ENCODE results near the gene ZDHHC11. TPM values are rescaled to one million over a fixed set of nuclear protein-coding genes. Genes with fewer than 3 reads are reported as not detected.
"Not testable (repeated sequence)": the region's sequence is repeated elsewhere in the genome, so short reads cannot be mapped to it uniquely, and the experiment has no call there.

ZDHHC11 gene
- total RNA-seq, 1 donor from 2014 or later = 18.7 TPM

DNA sequence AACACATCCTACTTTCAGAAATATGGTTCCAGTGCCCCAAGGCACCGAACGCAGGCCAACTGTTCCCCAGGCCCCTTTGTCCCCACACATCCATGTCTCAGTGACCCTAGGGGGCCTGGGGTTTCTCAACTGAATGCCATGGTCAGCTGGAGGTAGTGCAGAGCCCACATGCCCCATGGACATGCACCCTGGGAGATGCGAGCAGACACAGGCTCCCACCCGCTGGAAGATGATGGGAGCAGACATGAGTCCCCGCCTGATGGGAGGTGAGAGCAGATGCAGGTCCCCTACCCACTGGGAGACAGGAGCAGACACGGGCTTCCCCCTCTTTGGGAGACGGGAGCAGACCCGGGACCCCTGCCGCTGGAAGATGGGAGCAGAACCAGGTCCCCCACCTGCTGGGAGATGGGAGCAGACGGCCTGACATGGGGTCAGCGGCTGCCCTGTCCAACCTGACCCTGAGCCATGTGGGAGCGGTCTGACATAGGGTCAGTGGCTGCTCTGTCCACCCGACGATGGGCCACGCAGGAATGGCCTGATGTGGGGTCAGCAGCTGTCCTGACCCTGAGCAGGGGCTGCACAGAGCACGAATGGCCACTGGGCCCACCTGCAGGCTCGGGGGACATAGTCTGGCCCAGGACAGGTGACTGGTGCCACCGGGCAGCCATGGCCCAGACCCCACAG, 84.7 kb downstream of the ZDHHC11 start:
- no peaks in the 10 kb centered on the region for H3K27me3 ChIP-seq (ENCODE audit: low read depth)
- DNase-seq = no peak
- TF ChIP-seq, protein P1, sequence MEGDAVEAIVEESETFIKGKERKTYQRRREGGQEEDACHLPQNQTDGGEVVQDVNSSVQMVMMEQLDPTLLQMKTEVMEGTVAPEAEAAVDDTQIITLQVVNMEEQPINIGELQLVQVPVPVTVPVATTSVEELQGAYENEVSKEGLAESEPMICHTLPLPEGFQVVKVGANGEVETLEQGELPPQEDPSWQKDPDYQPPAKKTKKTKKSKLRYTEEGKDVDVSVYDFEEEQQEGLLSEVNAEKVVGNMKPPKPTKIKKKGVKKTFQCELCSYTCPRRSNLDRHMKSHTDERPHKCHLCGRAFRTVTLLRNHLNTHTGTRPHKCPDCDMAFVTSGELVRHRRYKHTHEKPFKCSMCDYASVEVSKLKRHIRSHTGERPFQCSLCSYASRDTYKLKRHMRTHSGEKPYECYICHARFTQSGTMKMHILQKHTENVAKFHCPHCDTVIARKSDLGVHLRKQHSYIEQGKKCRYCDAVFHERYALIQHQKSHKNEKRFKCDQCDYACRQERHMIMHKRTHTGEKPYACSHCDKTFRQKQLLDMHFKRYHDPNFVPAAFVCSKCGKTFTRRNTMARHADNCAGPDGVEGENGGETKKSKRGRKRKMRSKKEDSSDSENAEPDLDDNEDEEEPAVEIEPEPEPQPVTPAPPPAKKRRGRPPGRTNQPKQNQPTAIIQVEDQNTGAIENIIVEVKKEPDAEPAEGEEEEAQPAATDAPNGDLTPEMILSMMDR (IDR thresholded peaks at IDR 0.05; ENCODE audit: borderline replicate concordance) = no peak
- no peaks in the 10 kb centered on the region for H3K9me3 ChIP-seq (replicated peaks)
- intact Hi-C loops (cut with micrococcal nuclease) = no loop called here
- H3K36me3 ChIP-seq = peaks cover 25% of the 10 kb centered on the region
- no peak overlapping the region for H3K4me3 ChIP-seq
- peaks cover 11% of the 10 kb centered on the region for H3K4me1 ChIP-seq
- no peak overlapping the region for H3K27ac ChIP-seq (replicated peaks)

DNA sequence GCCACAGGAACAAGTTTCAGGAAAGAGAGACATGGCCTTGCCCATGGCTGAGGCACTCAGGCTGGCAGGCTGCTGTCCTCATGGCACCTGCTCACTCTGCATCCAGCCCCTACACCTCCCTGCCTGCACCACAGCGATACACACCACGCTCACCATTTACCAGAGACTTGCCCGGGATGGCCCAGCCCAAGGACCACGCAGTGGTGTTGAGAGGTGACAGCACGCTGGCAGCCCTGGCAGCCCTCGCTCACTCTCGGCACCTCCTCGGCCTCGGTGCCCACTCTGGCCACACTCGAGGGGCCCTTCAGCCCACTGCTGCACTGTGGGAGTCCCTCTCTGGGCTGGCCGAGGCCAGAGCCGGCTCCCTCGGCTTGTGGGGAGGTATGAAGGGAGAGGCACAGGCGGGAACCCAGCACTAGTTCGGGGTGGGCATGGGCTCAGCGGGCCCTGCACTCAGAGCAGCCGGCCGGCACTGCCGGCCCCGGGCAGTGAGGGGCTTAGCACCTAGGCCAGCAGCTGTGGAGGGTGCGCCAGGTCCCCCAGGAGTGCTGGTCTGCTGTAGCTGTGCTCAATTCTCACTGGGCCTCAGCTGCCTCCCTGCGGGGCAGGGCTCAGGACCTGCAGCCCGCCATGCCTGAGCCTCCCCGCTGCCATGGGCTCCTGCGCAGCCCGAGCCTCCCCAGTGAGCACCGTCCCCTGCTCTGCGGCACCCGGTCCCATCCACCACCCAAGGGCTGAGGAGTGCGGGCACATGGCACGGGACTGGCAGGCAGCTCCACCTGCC, 86.6 kb downstream of the ZDHHC11 start:
- DNase-seq = no peak
- TF ChIP-seq, protein P1 (IDR thresholded peaks at IDR 0.05; ENCODE audit: borderline replicate concordance) = no peak
- H3K4me3 ChIP-seq = no peak overlapping the region
- H3K27me3 ChIP-seq (ENCODE audit: low read depth) = no peaks in the 10 kb centered on the region
- H3K9me3 ChIP-seq (replicated peaks) = no peaks in the 10 kb centered on the region
- intact Hi-C loops (cut with micrococcal nuclease) = no loop called here
- H3K36me3 ChIP-seq = peaks cover 25% of the 10 kb centered on the region
- H3K27ac ChIP-seq (replicated peaks) = no peak overlapping the region
- H3K4me1 ChIP-seq = peaks cover 27% of the 10 kb centered on the region

DNA sequence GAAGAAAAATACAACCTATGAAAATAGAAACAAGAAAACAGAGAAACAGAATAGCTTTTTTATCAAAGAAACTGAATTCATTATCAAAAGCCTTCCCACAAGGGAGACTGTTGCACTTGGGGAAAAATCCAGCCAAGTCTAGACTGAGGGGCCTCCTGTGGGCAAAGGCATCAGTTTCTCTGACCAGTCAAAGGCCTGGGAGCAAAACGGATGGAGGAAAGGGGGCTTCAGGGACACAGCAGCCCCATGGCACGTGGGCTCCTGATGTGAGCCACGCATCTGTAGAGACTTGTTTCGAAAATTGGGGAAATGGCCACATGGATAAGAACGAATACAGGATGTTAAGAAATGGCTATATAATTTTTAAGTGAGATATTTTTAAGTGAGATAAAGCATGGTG, 87.4 kb downstream of the ZDHHC11 start:
- TF ChIP-seq, protein P1 (IDR thresholded peaks at IDR 0.05; ENCODE audit: borderline replicate concordance) = no peak
- intact Hi-C loops (cut with micrococcal nuclease) = no loop called here
- Histone ChIP-seq H3K27ac (replicated peaks) (no peak overlapping the region), H3K9me3 (replicated peaks) (no peaks in the 10 kb centered on the region), H3K36me3 (peaks cover 25% of the 10 kb centered on the region), H3K4me3 (no peak overlapping the region), H3K4me1 (peaks cover 35% of the 10 kb centered on the region), H3K27me3 (ENCODE audit: low read depth) (no peaks in the 10 kb centered on the region)
- no peak for DNase-seq

DNA sequence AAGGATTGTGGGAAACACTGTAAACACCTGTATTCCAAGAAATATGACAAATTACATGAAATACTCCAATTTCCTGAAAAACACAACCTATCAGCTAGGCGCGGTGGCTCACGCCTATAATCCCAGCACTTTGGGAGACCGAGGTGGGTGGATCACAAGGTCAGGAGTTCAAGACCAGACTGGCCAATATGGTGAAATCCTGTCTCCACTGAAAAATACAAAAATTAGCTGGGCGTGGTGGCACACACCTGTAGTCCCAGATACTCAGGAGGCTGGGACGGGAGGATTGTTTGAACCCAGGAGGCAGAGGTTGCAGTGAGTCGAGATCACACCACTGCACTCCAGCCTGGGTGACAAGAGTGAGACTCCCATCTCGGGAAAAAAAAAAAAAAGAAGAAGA, 87.8 kb downstream of the ZDHHC11 start:
- Histone ChIP-seq H3K36me3 (peaks cover 25% of the 10 kb centered on the region), H3K4me1 (peaks cover 39% of the 10 kb centered on the region)
- H3K27me3 ChIP-seq (ENCODE audit: low read depth); H3K9me3 ChIP-seq (replicated peaks); H3K4me3 ChIP-seq; intact Hi-C loops (cut with micrococcal nuclease); DNase-seq; H3K27ac ChIP-seq (replicated peaks): not testable (repeated sequence)

DNA sequence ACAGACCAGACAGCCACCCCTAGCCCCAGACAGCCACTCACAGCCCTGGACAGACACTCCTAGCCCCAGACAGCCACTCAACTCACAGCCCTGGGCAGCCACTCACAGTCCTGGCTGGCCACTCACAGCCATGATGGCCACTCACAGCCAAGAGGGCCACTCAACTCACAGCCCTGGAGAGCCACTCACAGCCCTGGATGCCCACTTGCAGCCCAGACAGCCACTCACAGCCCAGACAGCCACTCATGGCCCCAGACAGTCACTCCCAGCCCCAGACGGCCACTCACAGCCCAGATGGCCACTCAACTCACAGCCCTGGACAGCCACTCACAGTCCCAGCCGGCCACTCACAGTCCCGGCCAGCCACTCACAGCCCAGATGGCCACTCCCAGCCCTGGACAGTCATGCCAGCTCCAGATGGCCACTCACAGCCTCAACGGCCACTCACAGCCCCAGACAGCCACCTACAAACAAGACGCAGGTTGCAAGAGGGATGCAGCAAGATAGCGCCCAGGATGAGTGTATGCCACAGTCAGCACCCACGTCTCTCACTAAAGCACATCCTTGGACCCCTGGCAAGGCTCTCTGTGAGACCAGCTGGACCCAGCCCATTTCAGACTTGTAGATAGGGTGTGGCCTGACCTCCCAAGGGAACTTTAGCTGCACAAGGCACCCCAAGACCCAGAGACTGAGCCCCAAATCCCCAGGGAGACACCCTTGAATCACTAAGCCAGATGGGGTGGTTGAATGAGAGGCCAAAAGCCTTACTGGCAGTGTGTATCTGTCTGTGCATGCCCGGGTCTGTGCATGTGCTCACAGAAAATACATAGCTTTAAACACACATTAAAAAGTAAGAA, 88.7 kb downstream of the ZDHHC11 start:
- intact Hi-C loops (cut with micrococcal nuclease) = no loop called here
- H3K4me1 ChIP-seq = peaks cover 48% of the 10 kb centered on the region

More for the DNA sequence above, 88.7 kb downstream of the ZDHHC11 start:
- Histone ChIP-seq H3K27me3 (ENCODE audit: low read depth) (no peaks in the 10 kb centered on the region), H3K27ac (replicated peaks) (peak overlapping the region; percentile 28), H3K4me3 (no peak overlapping the region), H3K36me3 (peaks cover 24% of the 10 kb centered on the region), H3K9me3 (replicated peaks) (no peaks in the 10 kb centered on the region)
- TF ChIP-seq, protein P1 (IDR thresholded peaks at IDR 0.05; ENCODE audit: borderline replicate concordance) = no peak
- no peak for DNase-seq
